Measurements from ENCODE around the gene VAMP2.

VAMP2 gene

GRCh38 chr17:8128125-8128784 lies 34.5 kb downstream of the VAMP2 start:
- H3K4me3 ChIP-seq (ENCODE audit: low read length) = no peak overlapping the region
- no peak for TF ChIP-seq CTCF (conservative IDR thresholded peaks at IDR 0.05; ENCODE audit: low read depth, low read length)
- DNase-seq (ENCODE audit: low read depth) = no peak

GRCh38 chr17:8126491-8127066 lies 36.2 kb downstream of the VAMP2 start:
- DNase-seq (ENCODE audit: low read depth) = no peak

GRCh38 chr17:8125947-8126490 lies 36.7 kb downstream of the VAMP2 start:
- TF ChIP-seq CTCF (conservative IDR thresholded peaks at IDR 0.05; ENCODE audit: low read depth, low read length) = no peak
- DNase-seq (ENCODE audit: low read depth) = no peak
- peak overlapping the region; percentile 78 for H3K4me3 ChIP-seq (ENCODE audit: low read length)

More at GRCh38 chr17:8126491-8127066, 36.2 kb downstream of the VAMP2 start:
- no peak for TF ChIP-seq CTCF (conservative IDR thresholded peaks at IDR 0.05; ENCODE audit: low read depth, low read length)
- H3K4me3 ChIP-seq (ENCODE audit: low read length) = peak overlapping the region; percentile 78

- DNase-seq (ENCODE audit: low read depth) = no peak
- H3K4me3 ChIP-seq (ENCODE audit: low read length) = peak overlapping the region; percentile 78
- no peak for TF ChIP-seq CTCF (conservative IDR thresholded peaks at IDR 0.05; ENCODE audit: low read depth, low read length)
Measured at GRCh38 chr17:8125154-8125946, 37.4 kb downstream of the VAMP2 start.

GRCh38 chr17:8124350-8125153 lies 38.2 kb downstream of the VAMP2 start:
- peak overlapping the region; percentile 78 for H3K4me3 ChIP-seq (ENCODE audit: low read length)
- no peak for DNase-seq (ENCODE audit: low read depth)
- no peak for TF ChIP-seq CTCF (conservative IDR thresholded peaks at IDR 0.05; ENCODE audit: low read depth, low read length)

- TF ChIP-seq CTCF (conservative IDR thresholded peaks at IDR 0.05; ENCODE audit: low read depth, low read length) = no peak
- no peak for DNase-seq (ENCODE audit: low read depth)
- H3K4me3 ChIP-seq (ENCODE audit: low read length) = peak within 1 kb of the TSS; percentile 78
Measured at GRCh38 chr17:8123695-8124349, 38.9 kb downstream of the VAMP2 start, which contains the start of gene HES7. TSS of gene HES7 (minus strand) at chr17:8124106. CDS start at chr17:8124084, 22 bp downstream.
